GM12891 (cell line): Measurements from ENCODE around the gene SLN. TPM values are rescaled to one million over a fixed set of nuclear protein-coding genes. Genes with fewer than 3 reads are reported as not detected.
A peak's percentile ranks its signal among the peaks of the same experiment; 100 is the strongest.
"Not testable (repeated sequence)": the region's sequence is repeated elsewhere in the genome, so short reads cannot be mapped to it uniquely, and the experiment has no call there.

Experiments
- DNase-seq: peaks from one replicate; pipeline ENCODE4 v3.0.0; 2011; ENCODE audit warnings: low spot score; ENCODE audit not compliant: insufficient read length
- FAIRE-seq: peaks from 2 replicates; lab custom pipeline; 2011; peaks lifted over from hg19 to GRCh38; lab: Jason Lieb, UNC
- PAX5 ChIP-seq: IDR thresholded peaks from 2 replicates; pipeline ENCODE4 v1.6.1; 2011; ENCODE audit warnings: low read length, moderate library complexity, mild to moderate bottlenecking; ENCODE audit not compliant: insufficient read depth, severe bottlenecking
- POLR2A ChIP-seq: IDR thresholded peaks from 2 replicates; pipeline ENCODE4 v1.6.1; 2011; ENCODE audit warnings: low read depth, low read length, control low read depth
- POLR2AphosphoS5 ChIP-seq: IDR thresholded peaks from 2 replicates; pipeline ENCODE4 v1.6.1; 2011; ENCODE audit warnings: low read depth, low read length, control low read depth
- POU2F2 ChIP-seq: IDR thresholded peaks from 2 replicates; pipeline ENCODE4 v1.6.1; 2011; ENCODE audit warnings: low read depth, mild to moderate bottlenecking, control low read depth, low read length, moderate library complexity
- SPI1 ChIP-seq: IDR thresholded peaks from 2 replicates; pipeline ENCODE4 v1.6.1; 2011; ENCODE audit warnings: low read depth, low read length, control low read depth
- TAF1 ChIP-seq: IDR thresholded peaks from 2 replicates; pipeline ENCODE4 v1.6.1; 2011; ENCODE audit warnings: low read depth, low read length, control low read depth
- polyA plus RNA-seq: library from polyadenylated mRNA; unstranded; fragments of >200 nt; gene quantifications from one replicate; pipeline ENCODE4 v1.2.1, GENCODE V29; 2012; ENCODE audit warnings: low read depth, missing spikeins, inconsistent platforms; ENCODE audit not compliant: missing spikeins

Gene SLN
- 0.14 TPM for polyA plus RNA-seq

GRCh38 chr11:107711861-107712755, at the start of gene SLN:
Gene SLN, minus strand, starts transcription at chr11:107712056.
- no peak for TF ChIP-seq POLR2A
- TF ChIP-seq POU2F2: no peak
- no peak for TF ChIP-seq TAF1
- no peak for TF ChIP-seq SPI1
- TF ChIP-seq PAX5: no peak
- TF ChIP-seq POLR2AphosphoS5: no peak
- FAIRE-seq: no peak
- DNase-seq: no peak

GRCh38 chr11:107758719-107759355, 47.0 kb upstream of the SLN start:
- not testable (repeated sequence) for FAIRE-seq, DNase-seq

- no peak for DNase-seq
- FAIRE-seq: peak; percentile 33
Measured at GRCh38 chr11:107757661-107758060, 45.8 kb upstream of the SLN start.

GRCh38 chr11:107756553-107756952, 44.7 kb upstream of the SLN start:
- TF ChIP-seq TAF1: no peak
- TF ChIP-seq POLR2A: no peak
- no peak for TF ChIP-seq PAX5
- no peak for TF ChIP-seq POLR2AphosphoS5
- no peak for TF ChIP-seq SPI1
- no peak for TF ChIP-seq POU2F2
- no peak for FAIRE-seq
- DNase-seq: no peak

More at GRCh38 chr11:107757661-107758060, 45.8 kb upstream of the SLN start:
- TF ChIP-seq TAF1 (no peak), POLR2AphosphoS5 (no peak), PAX5 (no peak), SPI1 (no peak), POU2F2 (no peak), POLR2A (no peak)

- FAIRE-seq: no peak
- TF ChIP-seq POLR2A (no peak), POLR2AphosphoS5 (no peak), POU2F2 (no peak), TAF1 (no peak), PAX5 (no peak), SPI1 (no peak)
Measured at GRCh38 chr11:107752949-107753822, 41.3 kb upstream of the SLN start.

GRCh38 chr11:107752508-107752907, 40.7 kb upstream of the SLN start:
- no peak for FAIRE-seq
- no peak for DNase-seq
- TF ChIP-seq TAF1 (no peak), POLR2AphosphoS5 (no peak), POLR2A (no peak), PAX5 (no peak), SPI1 (no peak), POU2F2 (no peak)

More at GRCh38 chr11:107752949-107753822, 41.3 kb upstream of the SLN start:
- DNase-seq: no peak

GRCh38 chr11:107751082-107751481, 39.2 kb upstream of the SLN start:
- no peak for TF ChIP-seq POLR2A
- TF ChIP-seq POLR2AphosphoS5: no peak
- no peak for TF ChIP-seq TAF1
- no peak for TF ChIP-seq POU2F2
- TF ChIP-seq SPI1: no peak
- DNase-seq (no peak), FAIRE-seq (no peak)

GRCh38 chr11:107750313-107750712, 38.5 kb upstream of the SLN start:
- no peak for DNase-seq
- FAIRE-seq: no peak
- TF ChIP-seq TAF1 (no peak), PAX5 (no peak), SPI1 (no peak)

- DNase-seq: no peak
- no peak for FAIRE-seq
- TF ChIP-seq SPI1 (no peak), POLR2A (no peak), POU2F2 (no peak), PAX5 (no peak), POLR2AphosphoS5 (no peak), TAF1 (no peak)
Measured at GRCh38 chr11:107747622-107748021, 35.8 kb upstream of the SLN start.

- TF ChIP-seq POLR2A: no peak
- no peak for TF ChIP-seq POU2F2
- TF ChIP-seq TAF1: no peak
- TF ChIP-seq POLR2AphosphoS5: no peak
- no peak for TF ChIP-seq PAX5
- TF ChIP-seq SPI1: no peak
- FAIRE-seq (no peak), DNase-seq (no peak)
Measured at GRCh38 chr11:107744736-107745135, 32.9 kb upstream of the SLN start.

- TF ChIP-seq SPI1: no peak
- TF ChIP-seq TAF1: no peak
- TF ChIP-seq POU2F2: no peak
- no peak for TF ChIP-seq POLR2AphosphoS5
- no peak for TF ChIP-seq POLR2A
- no peak for TF ChIP-seq PAX5
- DNase-seq (no peak), FAIRE-seq (no peak)
Measured at GRCh38 chr11:107743191-107743590, 31.3 kb upstream of the SLN start.
